HL-60 (cell line): ENCODE measurements around the gene SMIM20.

Experiments
- DNase-seq, 2 experiments: peaks; one replicate each; pipeline ENCODE4 v3.0.0-alpha.2; 2010 to 2020; ENCODE audit warnings: low read depth in 1 of 2, low spot score in 1 of 2
- H3K27ac ChIP-seq: fragments of 250-450 bp; sonication (Bioruptor Pico); replicated peaks from 2 replicates; pipeline ENCODE4 v1.5.1; 2020; ENCODE audit warnings: mild to moderate bottlenecking, moderate library complexity
- H3K27me3 ChIP-seq: fragments of 250-450 bp; sonication (Bioruptor Pico); 2 replicates; pipeline ENCODE4 v1.5.1; 2021; ENCODE audit warnings: mild to moderate bottlenecking, moderate library complexity; ENCODE audit not compliant: insufficient read depth, poor library complexity, severe bottlenecking
- H3K4me3 ChIP-seq: replicated peaks from 2 replicates; pipeline ENCODE4 v1.5.1; 2011; ENCODE audit warnings: mild to moderate bottlenecking, control low read depth, low read length; ENCODE audit not compliant: insufficient read depth
- CTCF ChIP-seq: IDR thresholded peaks from one replicate; pipeline ENCODE4 v1.5.1; 2011; ENCODE audit warnings: low read length, control low read depth, inconsistent platforms; ENCODE audit not compliant: insufficient read depth
- GABPA ChIP-seq: IDR thresholded peaks from 2 replicates; pipeline ENCODE4 v1.6.1; 2012; ENCODE audit warnings: low read depth
- POLR2AphosphoS5 ChIP-seq: IDR thresholded peaks from 2 replicates; pipeline ENCODE4 v1.6.1; 2012; ENCODE audit warnings: low read depth
- REST ChIP-seq: IDR thresholded peaks from 2 replicates; pipeline ENCODE4 v1.6.1; 2012; ENCODE audit warnings: low read depth; ENCODE audit not compliant: insufficient replicate concordance
- SPI1 ChIP-seq: IDR thresholded peaks from 2 replicates; pipeline ENCODE4 v1.6.1; 2012; ENCODE audit warnings: low read depth, mild to moderate bottlenecking, borderline replicate concordance

The SMIM20 gene

GRCh38 chr4:25943312-25943711 lies 29.3 kb downstream of the SMIM20 start:
- TF ChIP-seq CTCF = no peak
- no peak for TF ChIP-seq SPI1
- TF ChIP-seq GABPA = no peak
- TF ChIP-seq POLR2AphosphoS5 = no peak
- TF ChIP-seq REST = no peak
- Histone ChIP-seq H3K4me3 (no peak overlapping the region), H3K27me3 (no peaks in the 10 kb centered on the region), H3K27ac (no peak overlapping the region)
- no peak for DNase-seq

GRCh38 chr4:25943805-25944204 lies 29.8 kb downstream of the SMIM20 start:
- no peaks in the 10 kb centered on the region for H3K27me3 ChIP-seq
- no peak overlapping the region for H3K27ac ChIP-seq
- H3K4me3 ChIP-seq = no peak overlapping the region
- no peak for DNase-seq
- no peak for TF ChIP-seq POLR2AphosphoS5
- no peak for TF ChIP-seq CTCF
- TF ChIP-seq GABPA = no peak
- no peak for TF ChIP-seq SPI1
- no peak for TF ChIP-seq REST

GRCh38 chr4:25948051-25948450 lies 34.0 kb downstream of the SMIM20 start:
- Histone ChIP-seq H3K4me3 (no peak overlapping the region), H3K27ac (no peak overlapping the region), H3K27me3 (no peaks in the 10 kb centered on the region)
- TF ChIP-seq REST (no peak), GABPA (no peak), POLR2AphosphoS5 (no peak), CTCF (no peak), SPI1 (no peak)
- DNase-seq = no peak
